ENCODE measurements around the gene VAMP8.

- TF ChIP-seq EZH2 (IDR thresholded peaks at IDR 0.05; ENCODE audit: borderline replicate concordance, low read depth, low read length, severe bottlenecking) (no peak), CTCF (IDR thresholded peaks at IDR 0.05; ENCODE audit: borderline replicate concordance, extremely low read depth, low read length, poor library complexity, severe bottlenecking) (no peak)
Measured at GRCh38 chr2:85598594-85599340, 21.4 kb downstream of the VAMP8 start.
